Endothelial cell of hepatic sinusoid (primary cell): ENCODE data around the gene ELMO1.

Experiments used
- in situ Hi-C: cut with HindIII; loops from 2 replicates; pipeline ENCODE4 v1.10.0; 2017; ENCODE audit warnings: low sequenced_read_pairs

The ELMO1 gene, protein sequence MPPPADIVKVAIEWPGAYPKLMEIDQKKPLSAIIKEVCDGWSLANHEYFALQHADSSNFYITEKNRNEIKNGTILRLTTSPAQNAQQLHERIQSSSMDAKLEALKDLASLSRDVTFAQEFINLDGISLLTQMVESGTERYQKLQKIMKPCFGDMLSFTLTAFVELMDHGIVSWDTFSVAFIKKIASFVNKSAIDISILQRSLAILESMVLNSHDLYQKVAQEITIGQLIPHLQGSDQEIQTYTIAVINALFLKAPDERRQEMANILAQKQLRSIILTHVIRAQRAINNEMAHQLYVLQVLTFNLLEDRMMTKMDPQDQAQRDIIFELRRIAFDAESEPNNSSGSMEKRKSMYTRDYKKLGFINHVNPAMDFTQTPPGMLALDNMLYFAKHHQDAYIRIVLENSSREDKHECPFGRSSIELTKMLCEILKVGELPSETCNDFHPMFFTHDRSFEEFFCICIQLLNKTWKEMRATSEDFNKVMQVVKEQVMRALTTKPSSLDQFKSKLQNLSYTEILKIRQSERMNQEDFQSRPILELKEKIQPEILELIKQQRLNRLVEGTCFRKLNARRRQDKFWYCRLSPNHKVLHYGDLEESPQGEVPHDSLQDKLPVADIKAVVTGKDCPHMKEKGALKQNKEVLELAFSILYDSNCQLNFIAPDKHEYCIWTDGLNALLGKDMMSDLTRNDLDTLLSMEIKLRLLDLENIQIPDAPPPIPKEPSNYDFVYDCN

DNA sequence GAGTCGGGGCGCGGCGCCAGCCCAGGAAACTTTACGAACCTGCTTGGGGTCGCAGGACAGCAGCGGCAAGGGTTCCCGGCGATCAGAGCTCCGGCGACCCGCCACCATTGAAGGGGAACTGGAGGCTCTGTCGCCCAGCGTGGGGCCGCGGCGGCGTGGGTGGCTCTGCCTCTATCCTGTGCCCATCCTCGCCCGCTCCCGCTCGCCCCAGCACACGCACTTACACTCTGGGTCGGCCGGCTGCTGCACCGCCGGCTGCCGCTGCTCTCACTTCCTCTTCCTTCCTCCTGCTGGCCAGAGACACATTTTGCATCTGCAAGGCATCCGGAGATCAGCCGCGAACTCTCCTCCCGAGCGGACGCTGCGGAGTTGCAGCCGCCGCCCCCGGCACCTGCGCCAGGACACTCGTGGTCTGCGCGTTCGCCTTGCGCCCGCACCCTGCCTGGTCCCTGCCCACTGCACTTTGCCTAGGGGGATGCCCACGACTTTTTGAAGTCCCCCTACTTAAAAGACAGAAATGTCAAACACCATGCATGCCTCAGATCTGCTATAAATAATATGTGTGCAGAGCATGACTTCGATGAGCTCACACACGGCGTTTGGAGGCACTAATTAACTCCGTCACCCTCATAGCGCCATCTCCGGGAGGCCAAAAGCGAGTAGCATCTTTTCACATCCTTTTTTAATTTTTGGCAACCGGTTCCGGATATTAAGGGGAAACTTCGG, at the start of gene ELMO1:
TSS of gene ELMO1 (minus strand) at position 229 of the 726 bp plus-strand sequence. CDS start 106,174 bp downstream, outside the sequence.
- in situ Hi-C loops, result no loop called here

DNA sequence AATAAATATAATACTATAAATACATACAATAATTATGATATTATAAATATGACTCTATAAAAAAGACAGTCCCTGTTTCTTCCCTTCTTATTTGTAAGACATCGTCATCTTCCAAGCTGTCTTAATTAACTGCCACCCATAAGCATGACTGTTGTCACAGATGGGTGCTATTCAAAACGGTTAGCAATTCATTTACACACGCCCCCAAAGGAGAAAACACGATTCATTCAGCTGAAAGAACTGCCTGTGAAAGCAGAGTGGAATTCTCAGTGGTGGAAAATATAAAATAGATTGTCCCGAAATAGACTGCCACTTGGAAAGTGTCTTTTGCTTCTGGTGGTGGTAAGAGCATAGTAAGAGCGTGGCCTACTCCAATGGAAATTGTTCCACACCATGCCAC, 48.9 kb upstream of the ELMO1 start:
- in situ Hi-C loops, result no loop called here

DNA sequence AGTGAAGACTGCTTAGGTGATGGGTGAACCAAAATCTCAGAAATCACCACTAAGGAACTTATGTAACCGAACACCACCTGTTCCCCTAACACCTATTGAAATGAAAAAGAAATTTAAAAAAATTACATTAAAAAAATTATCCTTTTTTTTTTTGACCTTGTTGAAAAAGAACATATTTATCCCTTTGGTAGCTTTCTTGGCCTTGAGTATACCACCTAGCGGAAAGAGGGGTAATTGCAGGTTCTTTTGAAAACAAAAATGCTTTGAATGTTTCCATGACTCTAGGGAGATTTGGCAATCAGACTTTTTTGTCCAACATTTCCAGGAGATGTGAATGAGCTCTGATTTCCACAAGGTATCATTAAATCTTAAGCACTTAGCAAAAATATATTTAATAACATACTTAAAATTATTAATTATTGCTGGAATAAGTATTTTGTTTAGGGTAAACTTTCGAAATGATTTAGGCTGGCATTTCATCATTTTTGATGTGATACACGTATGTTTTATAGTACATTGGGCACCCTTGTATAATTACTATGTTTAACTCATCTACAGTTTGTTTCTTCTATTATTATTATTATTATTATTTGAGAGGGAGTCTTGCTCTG, 47.0 kb upstream of the ELMO1 start:
- in situ Hi-C loops, result no loop called here

DNA sequence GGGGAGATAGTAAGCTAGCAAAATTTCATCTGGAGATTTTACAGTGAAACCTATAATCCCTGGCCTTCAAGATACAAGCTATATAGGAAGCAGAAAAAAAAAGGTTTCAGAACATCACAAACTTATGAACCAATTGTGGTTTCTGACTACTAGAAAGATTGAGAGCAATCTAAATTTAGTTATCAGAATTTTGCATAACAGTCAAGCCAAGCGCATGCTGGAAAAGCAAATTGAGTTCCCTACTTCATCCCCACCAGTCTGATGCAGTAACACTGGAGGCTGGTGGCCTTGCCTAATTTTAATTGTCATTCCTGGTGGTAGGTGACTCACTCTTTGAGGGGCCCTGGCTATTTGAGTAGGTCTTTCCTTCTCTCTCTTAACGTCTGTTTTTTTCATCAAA, 46.3 kb upstream of the ELMO1 start:
- in situ Hi-C loops, result no loop called here

DNA sequence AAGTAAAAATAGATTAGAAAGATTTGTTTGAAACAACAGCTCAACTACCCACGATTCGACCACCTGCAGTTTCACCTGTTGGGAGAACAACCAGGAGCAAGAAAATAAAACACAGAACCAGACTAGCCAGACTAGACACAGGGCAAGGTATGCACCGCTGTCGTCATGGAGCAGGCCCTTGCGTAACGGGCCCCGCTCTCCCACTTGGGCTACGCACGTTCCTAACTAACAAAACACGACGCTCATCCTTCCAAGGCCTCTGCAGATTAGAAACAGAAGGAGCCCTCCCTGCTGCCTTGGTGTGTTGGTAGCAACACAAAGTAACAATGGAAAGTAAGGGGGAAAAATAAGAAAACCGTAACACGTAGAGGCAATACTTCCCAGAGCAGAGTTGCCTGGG, 45.1 kb upstream of the ELMO1 start:
- in situ Hi-C loops, result no loop called here

DNA sequence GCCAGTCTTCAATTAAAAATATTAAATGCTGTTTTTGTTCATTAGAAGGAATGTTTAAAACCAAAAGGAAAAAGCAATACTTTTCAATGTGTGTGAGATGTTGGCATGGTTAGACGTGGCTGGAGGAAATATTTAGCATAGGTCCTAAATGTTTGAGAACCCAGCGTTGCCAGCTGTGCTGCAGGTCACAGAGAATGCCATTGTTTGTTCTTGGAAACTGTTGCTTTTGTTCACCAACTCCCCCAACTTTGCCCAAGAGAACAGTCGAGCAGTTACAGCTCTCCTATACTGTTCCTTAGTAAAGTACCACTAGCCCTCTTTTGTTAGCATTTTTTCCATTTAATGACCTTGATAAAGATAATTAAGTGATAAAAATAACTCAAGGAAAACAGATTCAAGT, 44.5 kb upstream of the ELMO1 start:
- in situ Hi-C loops, result no loop called here

DNA sequence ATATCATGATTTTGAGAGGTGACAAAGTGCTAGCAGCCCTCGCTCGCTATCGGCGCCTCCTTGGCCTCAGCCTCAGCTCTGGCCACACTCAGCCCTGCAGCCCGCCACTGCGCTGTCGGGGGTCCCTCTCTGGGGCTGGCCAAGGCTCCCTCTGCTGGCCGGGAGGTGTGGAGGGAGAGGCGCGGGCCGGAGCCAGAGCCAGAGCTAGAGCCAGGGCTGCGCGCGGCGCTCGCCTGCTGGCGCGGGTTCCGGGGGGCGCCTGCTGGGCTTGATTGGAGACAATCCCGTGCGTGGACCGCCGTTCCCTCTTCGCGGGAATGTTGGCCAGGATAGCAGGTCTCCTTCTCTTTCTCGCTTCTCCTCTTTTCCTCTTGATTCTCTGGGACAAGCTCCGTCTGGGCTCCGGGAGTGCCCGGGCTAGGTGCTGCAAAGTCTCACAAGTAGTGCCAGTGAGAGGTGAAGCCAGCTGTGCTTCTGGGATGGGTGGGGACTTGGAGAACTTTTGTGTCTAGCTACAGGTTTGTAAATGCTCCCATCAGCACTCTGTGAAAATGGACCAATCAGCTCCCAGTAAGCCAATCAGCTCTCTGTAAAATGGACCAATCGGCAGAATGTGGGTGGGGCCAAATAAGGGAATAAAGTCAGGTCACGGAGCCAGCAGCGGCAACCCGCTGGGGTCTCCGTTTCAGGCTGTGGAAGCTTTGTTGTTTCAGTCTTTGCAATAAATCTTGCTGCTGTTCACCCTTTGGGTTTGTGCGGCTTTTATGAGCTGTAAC, 43.4 kb upstream of the ELMO1 start:
- in situ Hi-C loops, result no loop called here

DNA sequence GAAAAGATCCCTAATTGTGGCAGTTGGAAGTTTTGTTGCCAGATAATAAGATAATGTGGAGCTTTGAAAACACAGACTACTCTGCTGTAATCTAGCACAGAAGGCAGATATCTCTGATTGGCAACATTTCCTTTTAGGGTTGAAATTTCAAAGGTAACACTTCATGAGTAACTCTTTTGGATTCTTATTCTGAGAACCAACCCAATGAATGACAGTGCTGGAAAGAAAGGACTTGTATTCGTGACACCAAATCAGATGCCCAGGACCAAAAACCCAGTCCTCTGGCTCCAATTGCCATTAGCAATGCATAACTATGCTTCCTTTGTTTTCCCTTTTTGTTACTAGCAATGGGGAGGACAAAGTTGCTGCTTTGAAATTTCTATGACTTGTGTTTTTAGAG, 41.0 kb upstream of the ELMO1 start:
- in situ Hi-C loops, result no loop called here

DNA sequence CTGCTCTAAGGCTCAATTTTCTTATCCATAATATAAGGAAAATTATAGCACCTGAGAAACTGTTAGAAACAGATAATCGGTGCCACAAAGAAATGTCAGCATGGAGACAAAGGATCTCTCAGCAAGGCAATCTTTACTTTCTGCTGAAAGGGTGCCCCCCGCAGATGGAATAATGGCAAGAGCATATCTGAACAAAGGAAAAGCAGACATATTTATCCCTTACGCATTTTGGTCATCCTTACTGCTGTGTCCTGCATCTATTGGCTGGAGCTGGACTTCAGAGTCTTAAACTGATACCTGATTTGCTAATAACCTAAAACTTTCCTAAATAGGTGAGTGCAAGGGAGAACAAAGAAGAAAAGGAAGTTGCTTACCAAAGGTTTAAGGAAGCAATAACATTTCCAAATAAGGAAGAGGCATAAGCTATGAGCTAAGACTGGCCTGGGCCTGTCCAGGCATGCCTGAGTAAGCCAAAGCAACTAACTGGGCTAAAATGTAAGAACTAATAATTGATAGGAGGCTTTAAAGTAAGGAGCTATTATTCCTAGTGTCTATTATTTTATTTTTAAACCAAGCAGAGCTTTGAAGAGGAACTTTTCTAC, 39.6 kb upstream of the ELMO1 start:
- in situ Hi-C loops, result no loop called here

DNA sequence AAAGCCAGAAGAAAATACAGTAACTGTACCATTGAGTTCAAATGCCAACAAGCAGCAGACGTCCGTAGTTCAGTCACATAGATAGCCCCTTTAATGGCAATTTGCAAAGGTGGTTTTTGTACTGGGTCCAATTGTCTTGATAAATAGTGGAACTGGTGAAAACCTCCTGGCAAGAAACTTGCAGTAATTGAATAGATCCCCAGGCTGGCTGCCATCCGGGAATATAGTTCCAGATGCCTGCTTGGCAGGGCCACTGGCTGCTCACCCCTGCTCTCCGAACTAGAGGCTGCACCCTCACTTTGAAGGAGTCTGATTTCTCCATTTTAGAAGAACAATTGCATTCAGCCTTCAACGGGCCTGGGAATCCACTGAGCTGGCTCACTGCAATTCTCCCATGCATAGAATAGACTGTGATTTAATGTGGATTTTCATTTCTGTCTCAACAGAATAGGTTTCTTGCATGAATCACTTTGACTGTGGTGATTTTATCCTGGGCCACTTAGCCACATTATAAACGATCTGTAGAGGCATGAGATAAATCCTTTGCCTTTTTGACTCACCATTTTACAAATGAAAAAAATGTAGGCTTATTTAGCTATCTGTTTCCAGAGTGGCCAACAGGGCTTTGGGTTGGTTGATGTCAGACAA, 35.9 kb upstream of the ELMO1 start:
- in situ Hi-C loops, result no loop called here

DNA sequence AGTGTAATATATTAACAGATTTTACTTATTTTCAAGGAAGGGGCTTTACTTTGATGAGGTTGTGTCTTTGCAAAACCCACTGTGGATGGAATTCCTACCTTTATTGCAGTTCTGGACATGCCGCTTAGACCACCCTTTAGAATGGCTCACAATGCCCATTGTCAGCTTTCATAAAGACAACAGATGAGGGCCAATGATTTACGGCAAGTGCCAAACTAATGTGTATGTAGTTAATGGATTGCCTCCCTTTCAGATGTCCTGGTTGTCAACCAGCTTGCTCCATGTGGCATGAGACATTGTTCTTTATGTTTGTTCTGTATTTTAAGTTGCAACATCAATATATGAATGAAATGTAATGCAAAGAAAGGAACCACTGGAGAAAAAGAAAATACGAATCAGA, 35.0 kb upstream of the ELMO1 start:
- in situ Hi-C loops, result no loop called here

DNA sequence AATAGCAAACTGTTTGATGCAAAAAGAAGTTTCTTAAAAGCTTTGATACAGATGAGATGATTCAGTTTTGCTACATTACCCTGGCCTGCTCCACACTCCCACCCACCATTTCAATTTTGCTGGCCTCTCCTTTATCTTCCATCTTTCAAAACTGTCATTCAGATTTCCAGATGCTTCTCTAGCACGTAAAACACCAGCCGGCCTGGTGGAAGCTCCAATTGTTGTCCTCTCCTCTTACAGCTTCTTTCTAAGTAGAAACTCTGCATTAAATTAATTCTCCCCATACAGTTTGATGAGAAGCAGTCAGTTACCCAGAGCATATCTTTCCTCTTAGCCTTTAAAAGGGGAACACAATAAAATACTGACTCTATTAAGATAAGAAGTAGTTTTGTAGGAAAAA, 34.3 kb upstream of the ELMO1 start:
- in situ Hi-C loops, result no loop called here

DNA sequence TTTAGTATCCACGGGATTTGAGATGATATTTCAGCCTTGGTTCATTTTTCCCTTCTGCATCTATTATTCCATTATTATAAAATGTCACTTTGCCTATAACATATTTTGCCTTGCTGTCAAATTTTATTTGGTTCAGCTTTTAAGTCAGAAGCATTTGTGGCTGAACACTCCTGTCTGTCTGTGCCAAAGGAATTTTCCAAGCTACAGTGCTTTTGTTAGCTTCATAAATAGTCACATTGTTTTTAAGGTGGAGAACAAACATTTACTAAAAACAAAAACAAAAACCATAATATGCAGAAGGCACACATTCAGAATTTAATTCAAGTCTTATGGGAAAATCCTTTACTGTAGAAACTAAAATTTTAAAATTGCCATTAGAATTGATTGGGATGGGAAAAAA, 33.8 kb upstream of the ELMO1 start:
- in situ Hi-C loops, result no loop called here

DNA sequence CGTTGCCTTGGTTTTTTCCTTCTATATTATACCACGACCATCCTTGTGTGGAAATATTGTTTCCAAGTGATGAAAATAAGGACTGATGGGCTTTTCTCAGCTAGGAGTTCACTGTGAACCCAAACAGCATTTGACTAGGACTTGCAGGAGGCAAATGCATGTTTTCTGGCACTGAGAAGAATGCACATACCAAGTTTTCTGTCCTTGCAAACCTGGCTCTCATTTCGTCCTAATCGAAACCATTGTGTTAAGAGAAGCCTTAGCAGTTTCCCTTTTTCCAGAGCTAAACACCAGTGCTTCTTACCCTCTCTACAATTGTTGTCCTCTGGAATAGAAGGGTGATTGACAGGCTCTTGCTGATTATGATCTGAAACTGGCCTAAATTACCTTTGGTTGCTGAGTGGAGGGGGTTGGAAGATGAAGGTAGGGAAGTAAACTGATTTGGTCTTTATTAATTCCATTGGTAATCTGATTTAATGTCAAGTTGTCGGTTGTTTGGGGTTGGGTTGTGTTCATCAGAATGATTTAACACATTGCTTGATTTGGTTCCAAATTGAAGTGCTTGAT, 33.1 kb upstream of the ELMO1 start:
- in situ Hi-C loops, result no loop called here

DNA sequence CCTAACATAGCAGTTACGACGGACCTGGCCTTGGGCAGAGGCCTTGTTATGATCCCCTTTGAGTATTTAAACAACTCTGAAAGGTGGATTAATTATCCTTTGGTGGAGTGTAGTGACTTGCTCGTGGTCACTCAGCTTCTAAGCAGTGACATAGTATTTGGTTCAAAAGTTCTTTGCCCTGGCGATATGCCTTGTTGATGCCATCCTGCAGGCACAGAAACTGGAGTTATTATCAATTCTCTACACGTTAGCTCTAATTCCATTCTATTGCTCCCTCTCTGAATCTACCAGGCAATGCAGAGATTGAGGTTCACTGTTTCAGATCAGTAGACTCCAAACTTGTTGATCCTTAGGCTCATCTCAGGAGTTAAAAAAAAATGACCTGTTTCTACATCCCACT, 32.5 kb upstream of the ELMO1 start:
- in situ Hi-C loops, result no loop called here

DNA sequence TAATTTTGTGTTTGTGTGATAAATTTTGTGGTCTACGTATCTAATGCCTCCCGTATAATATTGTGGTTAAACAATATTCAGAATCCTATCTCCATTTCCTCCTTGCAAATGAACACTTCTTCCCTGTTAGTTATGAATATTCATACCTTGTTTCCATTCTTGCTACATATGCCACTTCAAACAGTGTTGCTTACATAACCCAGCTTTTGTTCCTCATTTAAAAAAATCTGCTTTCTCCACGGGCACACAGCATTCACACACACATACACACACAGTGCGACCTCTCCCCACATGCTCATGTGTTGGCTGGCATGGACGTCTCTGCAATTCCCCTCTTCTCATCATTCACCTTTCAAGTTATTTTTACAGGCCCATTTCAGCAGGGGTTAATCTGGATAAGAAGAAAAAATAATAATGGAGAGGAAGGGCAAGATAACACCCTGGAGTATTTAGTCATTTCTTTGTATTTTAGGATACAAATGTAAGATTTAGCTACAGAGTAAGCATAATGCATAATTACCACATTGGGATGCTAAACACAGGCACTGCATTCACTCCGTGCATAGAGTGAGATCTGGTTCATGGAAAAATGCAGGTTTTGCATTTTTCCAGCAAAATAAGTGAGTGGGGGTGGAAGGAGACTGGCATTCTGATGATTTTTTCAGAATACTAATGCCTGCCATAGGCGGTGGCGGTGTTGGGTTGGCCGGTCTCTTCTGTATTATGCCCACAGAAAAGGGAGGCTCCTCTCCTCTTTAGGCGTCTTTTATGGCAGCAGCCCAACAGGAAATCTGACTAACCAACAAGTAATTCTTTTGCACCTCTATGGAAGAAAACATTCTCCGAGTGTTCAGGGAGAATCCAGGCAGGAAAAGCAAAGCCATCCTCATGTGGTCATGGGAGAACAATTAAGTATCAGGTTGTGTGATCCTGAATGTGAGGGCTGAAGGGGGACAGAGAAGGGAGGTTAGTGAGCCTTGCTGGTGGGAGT, 31.7 kb upstream of the ELMO1 start:
- in situ Hi-C loops, result no loop called here

DNA sequence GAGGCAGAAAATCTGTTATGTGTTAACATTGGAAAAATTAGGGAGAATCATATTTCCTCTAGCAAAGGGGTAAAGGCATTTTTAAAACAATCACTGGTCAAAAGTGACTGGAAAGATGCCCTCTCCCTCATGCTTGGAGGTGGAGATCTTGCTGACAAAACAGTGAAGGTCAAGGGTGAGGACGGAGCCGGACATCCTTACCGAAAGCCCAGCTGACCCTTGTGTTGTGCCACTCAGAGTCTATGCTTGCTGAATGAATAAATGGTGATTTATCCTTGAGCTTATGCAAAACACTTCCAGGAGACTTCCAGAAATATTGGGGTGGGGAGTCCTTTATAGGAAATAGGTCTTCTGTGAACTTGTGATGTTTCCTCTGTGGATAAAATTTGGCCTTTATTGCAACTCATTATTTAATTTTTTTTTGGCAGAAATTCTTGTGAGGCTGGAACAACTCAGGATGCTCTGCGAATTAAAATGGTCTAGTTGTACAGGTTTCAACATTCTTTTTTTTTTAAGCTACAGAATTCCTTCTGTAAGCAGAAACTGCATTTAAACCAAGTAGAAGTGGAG, 28.3 kb upstream of the ELMO1 start:
- in situ Hi-C loops, result no loop called here

DNA sequence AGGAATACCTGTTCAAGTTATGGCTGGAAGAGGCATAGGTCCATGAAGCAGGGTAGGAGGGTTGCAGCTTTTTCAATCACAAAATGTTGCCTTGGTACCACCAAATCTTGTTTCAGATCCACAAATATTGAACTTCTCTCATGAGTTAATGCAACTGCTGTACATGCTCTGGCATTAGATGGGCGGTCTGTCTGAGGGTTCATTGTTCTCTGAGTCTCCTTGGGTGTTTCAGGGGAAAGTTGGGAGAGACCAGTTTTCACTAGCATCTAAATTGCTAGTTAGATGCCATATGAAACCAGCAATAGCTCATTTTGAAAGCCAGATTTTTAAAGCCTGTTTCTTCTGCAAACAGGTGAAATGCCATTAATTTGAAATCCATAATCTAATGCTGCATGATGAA, 27.8 kb upstream of the ELMO1 start:
- in situ Hi-C loops, result no loop called here
